Measurements from ENCODE around the gene PPP2R3C. TPM values are rescaled to one million over a fixed set of nuclear protein-coding genes. Genes with fewer than 3 reads are reported as not detected.

The PPP2R3C gene
- total and polyA plus RNA-seq, 2 of the 13 experiments (the other 11 are each of a cell fraction or from before 2014, with no cell fraction given) = 63.4 to 102 TPM

- TF ChIP-seq ZBTB39 (CRISPR knock-in tag; IDR thresholded peaks at IDR 0.05) (peak; percentile 49; the same call in 1 of the 2 replicates), REST (IDR thresholded peaks at IDR 0.05; ENCODE audit: borderline replicate concordance in 1 of 2, low read depth in 1 of 2, low read length in 2 of 2) (peak in 1 of 2 experiments; percentile 87), ZNF225 (CRISPR knock-in tag; IDR thresholded peaks at IDR 0.05) (peak; percentile 98; the same call in 1 of the 2 replicates), ZNF552 (CRISPR knock-in tag; IDR thresholded peaks at IDR 0.05; ENCODE audit: borderline replicate concordance) (no peak), ZNF446 (CRISPR knock-in tag; IDR thresholded peaks at IDR 0.05) (0 out of 2 replicates have a peak, but pooled peaks have one; percentile 16), HIC2 (CRISPR knock-in tag; IDR thresholded peaks at IDR 0.05; ENCODE audit: low read depth) (peak; percentile 85), CENPBD1 (CRISPR knock-in tag; IDR thresholded peaks at IDR 0.05; ENCODE audit: borderline replicate concordance, low read depth) (0 out of 2 replicates have a peak, but pooled peaks have one; percentile 18), ZNF337 (CRISPR knock-in tag; IDR thresholded peaks at IDR 0.05; ENCODE audit: borderline replicate concordance, low read depth) (peak; percentile 9; the same call in 1 of the 2 replicates), IRF9 (CRISPR knock-in tag; IDR thresholded peaks at IDR 0.05; ENCODE audit: borderline replicate concordance) (peak; percentile 48), SMAD1 (CRISPR knock-in tag; IDR thresholded peaks at IDR 0.05; ENCODE audit: borderline replicate concordance, low read depth) (no peak), HNF4G (IDR thresholded peaks at IDR 0.05; ENCODE audit: borderline replicate concordance, low read depth, low read length) (0 out of 2 replicates have a peak, but pooled peaks have one; percentile 15), HNF4G (CRISPR knock-in tag; IDR thresholded peaks at IDR 0.05; ENCODE audit: borderline replicate concordance, low read depth) (peak; percentile 70; the same call in 1 of the 2 replicates), ZNF317 (CRISPR knock-in tag; IDR thresholded peaks at IDR 0.05) (peak; percentile 1; the same call in 1 of the 2 replicates)
These were observed 74.8 kb downstream of the PPP2R3C start (continued) for GRCh38 chr14:35046751-35047536.
